Lower leg skin (tissue), 4 donors: Measurements from ENCODE around the gene KRT72. TPM values are rescaled to one million over a fixed set of nuclear protein-coding genes. Genes with fewer than 3 reads are reported as not detected.
"Not testable (repeated sequence)": the region's sequence is repeated elsewhere in the genome, so short reads cannot be mapped to it uniquely, and the experiment has no call there.

Experiments
- DNase-seq, 2 donors: peaks; one replicate each; pipeline ENCODE4 v3.0.0-alpha.2; 2019; ENCODE audit warnings: low spot score in 2 of 2
- H3K4me3 ChIP-seq: fragments of 200-600 bp; sonication (generic); 2 replicates; pipeline ENCODE4 v1.5.1; 2017; ENCODE audit warnings: mild to moderate bottlenecking, low read depth; ENCODE audit not compliant: poor library complexity, severe bottlenecking
- CTCF ChIP-seq, 3 donors: fragments of 450-650 bp; IDR thresholded peaks; one replicate each; pipeline ENCODE4 v1.5.1; 2016; ENCODE audit warnings: antibody characterized with exemption in 3 of 3, mild to moderate bottlenecking in 3 of 3, moderate library complexity in 2 of 3
- POLR2A ChIP-seq, 2 donors: fragments of 450-650 bp; IDR thresholded peaks; one replicate each; pipeline ENCODE4 v1.6.1; 2016 to 2017; ENCODE audit warnings: antibody characterized with exemption in 2 of 2, mild to moderate bottlenecking in 1 of 2, moderate library complexity in 1 of 2
- WGBS, 2 donors: methylation state at CpG; one replicate each; pipeline ENCODE4 v1.1.5; 2018; 5-methylcytosine and 5-hydroxymethylcytosine counted together
- intact Hi-C: fragments of 100-400 bp; cut with DNase I; formaldehyde crosslinking; loops from one replicate; pipeline ENCODE4 v1.15.0; 2023; ENCODE audit warnings: low total_unique reads
- total RNA-seq, 4 donors: library from RNA; depleted of rRNA; stranded (reverse); fragments of >200 nt; gene quantifications; one replicate each; pipeline ENCODE4 v1.1.0, GENCODE V29; 2016

KRT72 gene
- total RNA-seq, 4 donors from 2014 or later, result 0.42 to 14.0 (median 7.1) TPM

GRCh38 chr12:52603314-52603713 is 2.1 kb upstream of the KRT72 start:
- DNase-seq, result no peak
- intact Hi-C loops, result no loop called here
- no peak overlapping the region for H3K4me3 ChIP-seq
- TF ChIP-seq POLR2A (IDR thresholded peaks at IDR 0.05) (no peak), CTCF (IDR thresholded peaks at IDR 0.05) (no peak)
- WGBS, 2 donors, result 50 to 96% methylated on average over 2 of the region's 2 CpGs

GRCh38 chr12:52602552-52602951 is 1.3 kb upstream of the KRT72 start:
- WGBS, 2 donors, result 88 to 90% methylated on average over 5 of the region's 5 CpGs
- no peak for TF ChIP-seq POLR2A (IDR thresholded peaks at IDR 0.05)
- no peak for TF ChIP-seq CTCF (IDR thresholded peaks at IDR 0.05)
- intact Hi-C loops, result no loop called here
- DNase-seq, result peak in 1 of 2 donors; percentile 53
- H3K4me3 ChIP-seq, result no peak overlapping the region

- no peak for DNase-seq
- intact Hi-C loops, result no loop called here
- no peak for TF ChIP-seq POLR2A (IDR thresholded peaks at IDR 0.05)
- TF ChIP-seq CTCF (IDR thresholded peaks at IDR 0.05), result no peak
- no peak overlapping the region for H3K4me3 ChIP-seq
- WGBS, 2 donors, result 76 to 80% methylated on average over 4 of the region's 4 CpGs
These were observed 408 bp upstream of the KRT72 start for GRCh38 chr12:52601671-52602070.

- 89 to 93% methylated on average over 12 of the region's 12 CpGs for WGBS, 2 donors
- intact Hi-C loops, result no loop called here
- no peak overlapping the region for H3K4me3 ChIP-seq
- DNase-seq, result no peak
- TF ChIP-seq CTCF (IDR thresholded peaks at IDR 0.05) (no peak), POLR2A (IDR thresholded peaks at IDR 0.05) (no peak)
These were observed 788 bp downstream of the KRT72 start for GRCh38 chr12:52600475-52600874.

DNA sequence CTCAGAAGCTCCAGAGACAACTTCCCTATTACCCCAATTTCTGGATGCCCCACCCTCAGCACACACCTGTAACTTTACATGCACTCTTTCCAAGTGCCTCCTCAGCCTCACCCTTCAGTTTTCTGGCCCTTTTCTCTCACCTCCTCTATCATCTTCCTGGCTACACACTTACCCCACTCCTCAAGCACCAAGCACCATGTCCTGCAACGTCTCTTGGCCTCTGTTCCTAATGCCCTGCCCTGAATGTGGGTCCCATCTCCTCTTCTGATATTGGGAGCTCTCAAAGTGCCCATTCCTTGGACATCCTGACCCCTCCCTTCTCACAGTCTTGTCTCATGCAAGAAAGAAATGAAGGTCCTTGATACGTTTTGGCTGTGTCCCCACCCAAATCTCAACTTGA is 1.2 kb downstream of the KRT72 start:
- TF ChIP-seq POLR2A (IDR thresholded peaks at IDR 0.05), result no peak
- no peak for TF ChIP-seq CTCF (IDR thresholded peaks at IDR 0.05)
- peak in 1 of 2 donors; percentile 42 for DNase-seq
- no peak overlapping the region for H3K4me3 ChIP-seq
- 60 to 82% methylated on average over 2 of the region's 2 CpGs for WGBS, 2 donors
- intact Hi-C loops, result no loop called here

DNA sequence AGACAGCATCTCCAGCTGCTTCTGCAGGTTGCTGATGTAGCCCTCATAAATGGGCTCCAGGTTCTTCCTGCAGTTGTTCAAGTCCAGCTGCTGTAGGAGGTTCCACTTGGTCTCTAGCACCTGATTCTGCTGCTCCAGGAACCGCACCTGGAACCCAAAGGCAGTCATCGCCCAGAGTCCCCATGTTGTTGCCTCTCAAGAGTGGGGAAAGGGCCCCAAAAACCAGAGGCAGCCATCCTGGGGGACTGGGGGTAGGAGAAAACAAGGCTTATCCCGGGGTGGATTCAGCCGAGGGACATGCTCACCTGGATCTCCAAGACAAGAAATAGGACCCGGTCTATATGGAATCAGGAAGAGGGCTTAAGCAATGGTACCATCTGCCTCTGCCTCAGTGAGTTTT is 2.3 kb downstream of the KRT72 start:
- 88 to 93% methylated on average over 5 of the region's 5 CpGs for WGBS, 2 donors
- intact Hi-C loops, result no loop called here
- no peak overlapping the region for H3K4me3 ChIP-seq
- TF ChIP-seq CTCF (IDR thresholded peaks at IDR 0.05) (no peak), POLR2A (IDR thresholded peaks at IDR 0.05) (no peak)
- DNase-seq, result peak in 1 of 2 donors; percentile 60

GRCh38 chr12:52594237-52594636 is 7.0 kb downstream of the KRT72 start:
- 80 to 98% methylated on average over 4 of the region's 4 CpGs for WGBS, 2 donors
- DNase-seq, H3K4me3 ChIP-seq, intact Hi-C loops: not testable (repeated sequence)
